ENCODE measurements around the gene SLAMF1.

SLAMF1 gene

GRCh38 chr1:160674415-160674814 is 27.6 kb upstream of the SLAMF1 start:
- TF ChIP-seq MYC (IDR thresholded peaks at IDR 0.05; ENCODE audit: low read depth, low read length), result no peak
- no peak for TF ChIP-seq MAX (IDR thresholded peaks at IDR 0.05; ENCODE audit: low read depth, low read length)
- no peak for TF ChIP-seq POLR2A (IDR thresholded peaks at IDR 0.05; ENCODE audit: extremely low read depth, insufficient read length)
- no peak for TF ChIP-seq CTCF (IDR thresholded peaks at IDR 0.05; ENCODE audit: low read depth, low read length)
- no peak overlapping the region for H3K4me3 ChIP-seq (ENCODE audit: low read depth, low read length)
- no peak for DNase-seq (ENCODE audit: low read depth)

GRCh38 chr1:160672789-160673695 is 26.2 kb upstream of the SLAMF1 start:
- no peak overlapping the region for H3K4me3 ChIP-seq (ENCODE audit: low read depth, low read length)
- no peak for DNase-seq (ENCODE audit: low read depth)
- TF ChIP-seq POLR2A (IDR thresholded peaks at IDR 0.05; ENCODE audit: extremely low read depth, insufficient read length) (no peak), MAX (IDR thresholded peaks at IDR 0.05; ENCODE audit: low read depth, low read length) (no peak), CTCF (IDR thresholded peaks at IDR 0.05; ENCODE audit: low read depth, low read length) (no peak), MYC (IDR thresholded peaks at IDR 0.05; ENCODE audit: low read depth, low read length) (no peak)

- DNase-seq (ENCODE audit: low read depth), result no peak
- H3K4me3 ChIP-seq (ENCODE audit: low read depth, low read length), result no peak overlapping the region
- no peak for TF ChIP-seq MAX (IDR thresholded peaks at IDR 0.05; ENCODE audit: low read depth, low read length)
- TF ChIP-seq MYC (IDR thresholded peaks at IDR 0.05; ENCODE audit: low read depth, low read length), result no peak
- TF ChIP-seq POLR2A (IDR thresholded peaks at IDR 0.05; ENCODE audit: extremely low read depth, insufficient read length), result no peak
- TF ChIP-seq CTCF (IDR thresholded peaks at IDR 0.05; ENCODE audit: low read depth, low read length), result no peak
Measured at GRCh38 chr1:160671603-160672517, 25.0 kb upstream of the SLAMF1 start.

- H3K4me3 ChIP-seq (ENCODE audit: low read depth, low read length), result no peak overlapping the region
- TF ChIP-seq MYC (IDR thresholded peaks at IDR 0.05; ENCODE audit: low read depth, low read length), result no peak
- no peak for TF ChIP-seq POLR2A (IDR thresholded peaks at IDR 0.05; ENCODE audit: extremely low read depth, insufficient read length)
- TF ChIP-seq MAX (IDR thresholded peaks at IDR 0.05; ENCODE audit: low read depth, low read length), result no peak
- TF ChIP-seq CTCF (IDR thresholded peaks at IDR 0.05; ENCODE audit: low read depth, low read length), result no peak
- DNase-seq (ENCODE audit: low read depth), result no peak
Measured at GRCh38 chr1:160670701-160671100, 23.9 kb upstream of the SLAMF1 start.

- TF ChIP-seq MAX (IDR thresholded peaks at IDR 0.05; ENCODE audit: low read depth, low read length), result no peak
- TF ChIP-seq POLR2A (IDR thresholded peaks at IDR 0.05; ENCODE audit: extremely low read depth, insufficient read length), result no peak
- DNase-seq (ENCODE audit: low read depth), result no peak
- H3K4me3 ChIP-seq (ENCODE audit: low read depth, low read length), result no peak overlapping the region
Measured at GRCh38 chr1:160669802-160670201, 23.0 kb upstream of the SLAMF1 start.
